GM12878 (cell line): ENCODE results near the gene TUBD1. TPM values are rescaled to one million over a fixed set of nuclear protein-coding genes. Genes with fewer than 3 reads are reported as not detected.
"Not testable (repeated sequence)": the region's sequence is repeated elsewhere in the genome, so short reads cannot be mapped to it uniquely, and the experiment has no call there.

ENCODE experiments used
- ATAC-seq: fragments of 200-7000 bp; cut with Tn5 transposase; 3 replicates; pipeline ENCODE4 v1.9.1; 2020; ENCODE audit warnings: mild to moderate bottlenecking, moderate library complexity
- BruUV-seq: library from RNA; stranded (reverse); fragments of 400-500 nt; replicated peaks from 2 replicates; lab custom pipeline; 2021; lab: Mats Ljungman, UMichigan
- CTCF ChIA-PET: fragments of 300-600 bp; sonication (Branson Sonifier 250); formaldehyde crosslinking; extraction: SDS; loops from one replicate; lab custom pipeline; 2021; ENCODE audit warnings: inconsistent platforms; lab: Yijun Ruan, JAX
- POLR2A ChIA-PET: fragments of 350-600 bp; formaldehyde crosslinking; extraction: SDS; loops from one replicate; lab custom pipeline; 2021; ENCODE audit warnings: inconsistent platforms; lab: Charles Lee
- RAD21 ChIA-PET: fragments of 300-600 bp; sonication (Branson Sonifier 250); formaldehyde crosslinking; loops from one replicate; lab custom pipeline; 2023; ENCODE audit warnings: antibody characterized with exemption; ENCODE audit not compliant: unreplicated experiment; lab: Charles Lee
- SMC1A ChIA-PET: fragments of 300-600 bp; sonication (Branson Sonifier 250); formaldehyde crosslinking; loops from one replicate; lab custom pipeline; 2023; ENCODE audit not compliant: unreplicated experiment, uncharacterized antibody; lab: Charles Lee
- DNase-seq: peaks from one replicate; pipeline ENCODE4 v3.0.0-alpha.2; 2011; ENCODE audit warnings: low read depth, low spot score
- FAIRE-seq: peaks from 3 replicates; lab custom pipeline; 2011; peaks lifted over from hg19 to GRCh38; lab: Jason Lieb, UNC
- H2AFZ ChIP-seq: 2 replicates; pipeline ENCODE4 v1.6.0; 2011; ENCODE audit warnings: low read depth, low read length, control low read depth; ENCODE audit not compliant: control insufficient read depth
- H3K27ac ChIP-seq: 2 replicates; pipeline ENCODE4 v1.5.1; 2011; ENCODE audit warnings: control low read depth; ENCODE audit not compliant: control insufficient read depth, insufficient read depth
- H3K27me3 ChIP-seq, 2 experiments: replicated peaks in 1 of 2; 2 replicates each; pipeline versions ENCODE4 v1.6.0 to v1.6.1; 2011; ENCODE audit warnings: low read length in 1 of 2; ENCODE audit not compliant: control insufficient read depth in 2 of 2, insufficient read depth in 2 of 2
- H3K36me3 ChIP-seq, 2 experiments: 2 replicates each; pipeline ENCODE4 v1.5.1; 2011; ENCODE audit warnings: low read length in 1 of 2; ENCODE audit not compliant: control insufficient read depth in 2 of 2, insufficient read depth in 2 of 2
- H3K4me1 ChIP-seq: 2 replicates; pipeline ENCODE4 v1.6.1; 2011; ENCODE audit warnings: mild to moderate bottlenecking, low read length, moderate library complexity, mixed read lengths; ENCODE audit not compliant: control insufficient read depth, insufficient read depth
- H3K4me2 ChIP-seq: 2 replicates; pipeline ENCODE4 v1.6.0; 2011; ENCODE audit warnings: control low read depth; ENCODE audit not compliant: control insufficient read depth, insufficient read depth
- H3K4me3 ChIP-seq: fragments of 200-600 bp; sonication (generic); 2 replicates; pipeline ENCODE4 v1.5.1; 2016
- H3K79me2 ChIP-seq: 2 replicates; pipeline ENCODE4 v1.6.0; 2011; ENCODE audit warnings: low read length; ENCODE audit not compliant: control insufficient read depth, insufficient read depth
- H3K9ac ChIP-seq: 2 replicates; pipeline ENCODE4 v1.8.0; 2011; ENCODE audit warnings: low read length, control low read depth, mixed read lengths; ENCODE audit not compliant: control insufficient read depth, insufficient read depth
- H3K9me3 ChIP-seq: replicated peaks from 3 replicates; pipeline ENCODE4 v1.5.1; 2011; ENCODE audit warnings: mild to moderate bottlenecking, low read length; ENCODE audit not compliant: control insufficient read depth, insufficient read depth
- H4K20me1 ChIP-seq: 2 replicates; pipeline ENCODE4 v1.6.0; 2011; ENCODE audit not compliant: control insufficient read depth, insufficient read depth
- BMI1 ChIP-seq: fragments of 450-650 bp; IDR thresholded peaks from 2 replicates; pipeline ENCODE4 v1.6.1; 2016; ENCODE audit warnings: mild to moderate bottlenecking, moderate library complexity, borderline replicate concordance
- ETV6 ChIP-seq, 2 experiments: fragments of 450-650 bp in 1 of 2; IDR thresholded peaks in 1 of 2; conservative IDR thresholded peaks in 1 of 2; 2 replicates each; pipeline ENCODE4 v1.6.1; 2014; ENCODE audit warnings: antibody characterized with exemption in 1 of 2, borderline replicate concordance in 1 of 2, low read depth in 1 of 2, mild to moderate bottlenecking in 1 of 2, moderate library complexity in 1 of 2
- MLLT1 ChIP-seq: fragments of 450-650 bp; IDR thresholded peaks from 2 replicates; pipeline ENCODE4 v1.6.1; 2016; ENCODE audit warnings: mild to moderate bottlenecking
- MXI1 ChIP-seq: fragments of 150-350 bp; IDR thresholded peaks from 2 replicates; pipeline ENCODE4 v1.6.1; 2011; ENCODE audit warnings: low read depth, mild to moderate bottlenecking, inconsistent platforms, low read length, improper control_type of control experiment
- NBN ChIP-seq: fragments of 450-650 bp; IDR thresholded peaks from 2 replicates; pipeline ENCODE4 v1.6.1; 2016
- NKRF ChIP-seq: fragments of 450-650 bp; conservative IDR thresholded peaks from 2 replicates; pipeline ENCODE4 v1.6.1; 2017; ENCODE audit warnings: mild to moderate bottlenecking, moderate library complexity
- PAX8 ChIP-seq: fragments of 450-650 bp; IDR thresholded peaks from 2 replicates; pipeline ENCODE4 v1.6.1; 2017; ENCODE audit warnings: mild to moderate bottlenecking, moderate library complexity
- PKNOX1 ChIP-seq: fragments of 450-650 bp; IDR thresholded peaks from 2 replicates; pipeline ENCODE4 v1.6.1; 2016; ENCODE audit warnings: mild to moderate bottlenecking
- POLR2A ChIP-seq: IDR thresholded peaks from 2 replicates; pipeline ENCODE4 v1.6.1; 2011; ENCODE audit warnings: low read depth, mild to moderate bottlenecking, low read length
- POLR2AphosphoS5 ChIP-seq: IDR thresholded peaks from 2 replicates; pipeline ENCODE4 v1.6.1; 2011; ENCODE audit warnings: mild to moderate bottlenecking, low read length, inconsistent platforms
- SMAD1 ChIP-seq: fragments of 450-650 bp; IDR thresholded peaks from 2 replicates; pipeline ENCODE4 v1.6.1; 2018; ENCODE audit warnings: mild to moderate bottlenecking, low read depth; ENCODE audit not compliant: partially characterized antibody
- SMAD5 ChIP-seq: IDR thresholded peaks from 2 replicates; pipeline ENCODE4 v1.6.1; 2016; ENCODE audit warnings: antibody characterized with exemption, low read depth
- TCF12 ChIP-seq: IDR thresholded peaks from 2 replicates; pipeline ENCODE4 v1.6.1; 2011; ENCODE audit warnings: low read depth, mild to moderate bottlenecking, low read length
- ZBED1 ChIP-seq: IDR thresholded peaks from 2 replicates; pipeline ENCODE4 v1.6.1; 2016; ENCODE audit warnings: borderline replicate concordance
- ZNF384 ChIP-seq: IDR thresholded peaks from 2 replicates; pipeline ENCODE4 v1.6.1; 2012; ENCODE audit warnings: low read depth, mild to moderate bottlenecking, low read length, improper control_type of control experiment, borderline replicate concordance
- WGBS: methylation state at CpG from one replicate; pipeline ENCODE4 v1.1.6; 2016; ENCODE audit warnings: low lambda C conversion rate; ENCODE audit not compliant: insufficient replicate concordance, insufficient coverage; ENCODE audit errors: missing lambda C conversion rate; 5-methylcytosine and 5-hydroxymethylcytosine counted together
- in situ Hi-C: fragments of 300-500 bp; cut with MboI; formaldehyde crosslinking; loops from 9 replicates; pipeline ENCODE4 v1.14.3; 2018; ENCODE audit warnings: mixed read lengths
- intact Hi-C: fragments of 100-400 bp; cut with micrococcal nuclease; formaldehyde crosslinking; loops from one replicate; pipeline ENCODE4 v1.14.2; 2022; ENCODE audit not compliant: unreplicated experiment
- polyA plus RNA-seq, 11 experiments: library from polyadenylated mRNA; depleted of rRNA in 4 of 11; unstranded in 6 of 11; stranded (reverse) in 5 of 11; fragments of >200 nt; fragmentation: Nextera tagmentation in 4 of 11; fragmentation: Illumina TruSeq in 1 of 11; extraction: Ambion mirVana in 4 of 11; extraction: Trizol in 1 of 11; gene quantifications; 1 replicate in 1 of 11; 2 replicates in 10 of 11; pipeline versions ENCODE4 v1.2.1 to v1.2.3, GENCODE V29; 2011 to 2016; ENCODE audit warnings: inconsistent platforms in 2 of 11, missing spikeins in 2 of 11, low read depth in 1 of 11
- total RNA-seq, 4 experiments: library from RNA; depleted of rRNA in 3 of 4; stranded (reverse); fragments of >200 nt in 3 of 4; fragmentation: Illumina TruSeq in 1 of 4; extraction: Trizol in 1 of 4; gene quantifications; 2 replicates each; pipeline versions ENCODE4 v1.2.1 to v1.2.3, GENCODE V29; 2013 to 2021
- TF ChIP-seq, protein P1 (sequence below): fragments of 450-650 bp; IDR thresholded peaks from 2 replicates; pipeline ENCODE4 v1.6.1; 2017; ENCODE audit warnings: low read depth, mild to moderate bottlenecking, moderate library complexity

Gene TUBD1
- total and polyA plus RNA-seq, 10 of the 15 experiments (the other 5 are each of a cell fraction or from before 2014, with no cell fraction given) = 5.3 to 10.8 (median 8.3) TPM

GRCh38 chr17:59841091-59841881 is 51.5 kb downstream of the TUBD1 start:
- H3K9me3 ChIP-seq, H3K36me3 ChIP-seq, ATAC-seq, intact Hi-C loops, in situ Hi-C loops, H2AFZ ChIP-seq, DNase-seq, FAIRE-seq, H4K20me1 ChIP-seq, H3K27me3 ChIP-seq, BruUV-seq: not testable (repeated sequence)
- ChIA-PET RAD21 (interaction anchor here (0.9 to 7.9 kb wide), 8 partner anchors 8 to 88 kb away, joined by 5 to 130 read pairs (median 10); no protein-coding TSS in a partner anchor), POLR2A (interaction anchor here (4.1 to 13.3 kb wide), 3 partner anchors 12 to 88 kb away, joined by 23 to 332 read pairs (median 62); no protein-coding TSS in a partner anchor), CTCF (interaction anchor here (0.8 to 2.2 kb wide), 6 partner anchors 8 to 89 kb away, joined by 3 to 12 read pairs (median 4); no protein-coding TSS in a partner anchor), SMC1A (interaction anchor here (1.0 to 12.6 kb wide), 6 partner anchors 13 to 88 kb away, joined by 3 to 143 read pairs (median 44); no protein-coding TSS in a partner anchor)
- H3K79me2 ChIP-seq = peaks cover 55% of the 10 kb centered on the region
- peak overlapping the region; percentile 97 for H3K27ac ChIP-seq
- peaks cover 32% of the 10 kb centered on the region for H3K4me1 ChIP-seq
- WGBS = 2% methylated on average over 7 of the region's 7 CpGs
- peak overlapping the region; percentile 100 for H3K9ac ChIP-seq
- 0 out of 2 replicates have a peak, but pooled peaks have one; percentile 37 for TF ChIP-seq NBN
- TF ChIP-seq TCF12 = 0 out of 2 replicates have a peak, but pooled peaks have one; percentile 5
- TF ChIP-seq NKRF = peak; percentile 5; the same call in 1 of the 2 replicates
- TF ChIP-seq ZNF384 = 0 out of 2 replicates have a peak, but pooled peaks have one; percentile 1
- peak; percentile 67 for TF ChIP-seq SMAD1
- peak; percentile 21 for TF ChIP-seq POLR2AphosphoS5
- TF ChIP-seq PAX8 = 0 out of 2 replicates have a peak, but pooled peaks have one; percentile 40
- TF ChIP-seq, protein P1, sequence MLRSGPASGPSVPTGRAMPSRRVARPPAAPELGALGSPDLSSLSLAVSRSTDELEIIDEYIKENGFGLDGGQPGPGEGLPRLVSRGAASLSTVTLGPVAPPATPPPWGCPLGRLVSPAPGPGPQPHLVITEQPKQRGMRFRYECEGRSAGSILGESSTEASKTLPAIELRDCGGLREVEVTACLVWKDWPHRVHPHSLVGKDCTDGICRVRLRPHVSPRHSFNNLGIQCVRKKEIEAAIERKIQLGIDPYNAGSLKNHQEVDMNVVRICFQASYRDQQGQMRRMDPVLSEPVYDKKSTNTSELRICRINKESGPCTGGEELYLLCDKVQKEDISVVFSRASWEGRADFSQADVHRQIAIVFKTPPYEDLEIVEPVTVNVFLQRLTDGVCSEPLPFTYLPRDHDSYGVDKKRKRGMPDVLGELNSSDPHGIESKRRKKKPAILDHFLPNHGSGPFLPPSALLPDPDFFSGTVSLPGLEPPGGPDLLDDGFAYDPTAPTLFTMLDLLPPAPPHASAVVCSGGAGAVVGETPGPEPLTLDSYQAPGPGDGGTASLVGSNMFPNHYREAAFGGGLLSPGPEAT = 0 out of 2 replicates have a peak, but pooled peaks have one; percentile 6
- TF ChIP-seq MLLT1 = peak; percentile 98
- 0 out of 2 replicates have a peak, but pooled peaks have one; percentile 15 for TF ChIP-seq ZBED1
- TF ChIP-seq POLR2A = peak; percentile 59; the same call in 1 of the 2 replicates
- peak; percentile 36; the same call in 1 of the 2 replicates for TF ChIP-seq BMI1
- 0 out of 2 replicates have a peak, but pooled peaks have one; percentile 30 for TF ChIP-seq MXI1
- TF ChIP-seq SMAD5 = peak; percentile 68
- TF ChIP-seq ETV6 (conservative IDR thresholded peaks at IDR 0.05 in 1 of 2, IDR thresholded peaks at IDR 0.05 in 1 of 2; ENCODE audit: borderline replicate concordance in 1 of 2, low read depth in 1 of 2) = peak; percentile 2 to 55; a peak in 1 of 4 replicates
- peak; percentile 50; the same call in 1 of the 2 replicates for TF ChIP-seq PKNOX1
- peak overlapping the region; percentile 91 for H3K4me3 ChIP-seq
- peak overlapping the region; percentile 76 for H3K4me2 ChIP-seq
